OCI-LY7 (cell line): ENCODE measurements around the gene KNCN. TPM values are rescaled to one million over a fixed set of nuclear protein-coding genes. Genes with fewer than 3 reads are reported as not detected.

Experiments
- Bru-seq: library from RNA; stranded (reverse); fragments of 400-500 nt; gene quantifications from one replicate; lab custom pipeline; 2021; lab: Mats Ljungman, UMichigan
- BruChase-seq, 2 experiments: library from RNA; stranded (reverse); fragments of 400-500 nt; gene quantifications; one replicate each; lab custom pipeline; 2021; lab: Mats Ljungman, UMichigan
- BruUV-seq: library from RNA; stranded (reverse); fragments of 400-500 nt; replicated peaks from 2 replicates; lab custom pipeline; 2021; lab: Mats Ljungman, UMichigan
- CTCF ChIA-PET: fragments of 300-600 bp; sonication (Branson Sonifier 250); formaldehyde crosslinking; loops from one replicate; lab custom pipeline; 2022; ENCODE audit warnings: antibody characterized with exemption; ENCODE audit not compliant: unreplicated experiment; lab: Charles Lee
- POLR2A ChIA-PET: fragments of 300-600 bp; sonication (Branson Sonifier 250); formaldehyde crosslinking; loops from one replicate; lab custom pipeline; 2022; ENCODE audit warnings: antibody characterized with exemption; lab: Charles Lee
- DNase-seq: peaks from one replicate; pipeline ENCODE4 v3.0.0-alpha.2; 2015; ENCODE audit warnings: low spot score
- H2AFZ ChIP-seq: fragments of 200-600 bp; sonication (generic), shearing (Covaris generic); 2 replicates; pipeline ENCODE4 v1.6.1; 2014; ENCODE audit warnings: mild to moderate bottlenecking, antibody characterized with exemption, low read length, moderate library complexity
- H3K27ac ChIP-seq: fragments of 200-600 bp; sonication (generic); 2 replicates; pipeline ENCODE4 v1.5.1; 2014; ENCODE audit warnings: mixed run types, low read depth, mild to moderate bottlenecking, moderate library complexity, low read length, inconsistent platforms; ENCODE audit not compliant: poor library complexity, severe bottlenecking
- H3K36me3 ChIP-seq: fragments of 200-600 bp; sonication (generic); 2 replicates; pipeline ENCODE4 v1.6.1; 2014; ENCODE audit warnings: mild to moderate bottlenecking, antibody characterized with exemption, low read length, moderate library complexity, mixed read lengths; ENCODE audit not compliant: insufficient read depth
- H3K4me1 ChIP-seq: fragments of 200-600 bp; sonication (generic); 2 replicates; pipeline ENCODE4 v1.5.1; 2014; ENCODE audit warnings: mild to moderate bottlenecking, low read length; ENCODE audit not compliant: insufficient read depth, poor library complexity, severe bottlenecking
- H3K4me2 ChIP-seq: fragments of 200-600 bp; sonication (generic); 2 replicates; pipeline ENCODE4 v1.6.1; 2014; ENCODE audit warnings: mild to moderate bottlenecking, low read length
- H3K4me3 ChIP-seq: fragments of 200-600 bp; sonication (generic); 2 replicates; pipeline ENCODE4 v1.5.1; 2014; ENCODE audit warnings: mild to moderate bottlenecking, low read depth, low read length; ENCODE audit not compliant: poor library complexity, severe bottlenecking
- H3K79me2 ChIP-seq: fragments of 200-600 bp; sonication (generic); 2 replicates; pipeline ENCODE4 v1.6.1; 2016; ENCODE audit warnings: low read depth, mild to moderate bottlenecking, low read length, moderate library complexity, mixed read lengths; ENCODE audit not compliant: insufficient read depth
- H3K9me2 ChIP-seq: fragments of 200-600 bp; sonication (generic); 2 replicates; pipeline ENCODE4 v1.6.1; 2016; ENCODE audit warnings: mild to moderate bottlenecking, low read length, mixed read lengths; ENCODE audit not compliant: insufficient read depth
- H3K9me3 ChIP-seq: fragments of 200-600 bp; sonication (generic); 2 replicates; pipeline ENCODE4 v1.6.1; 2014; ENCODE audit warnings: mild to moderate bottlenecking, mixed run types, low read length, mixed read lengths
- H4K20me1 ChIP-seq: fragments of 200-600 bp; sonication (generic); 2 replicates; pipeline ENCODE4 v1.6.1; 2014; ENCODE audit warnings: mild to moderate bottlenecking, antibody characterized with exemption, low read length, moderate library complexity, mixed read lengths; ENCODE audit not compliant: insufficient read depth
- CTCF ChIP-seq: fragments of 200-600 bp; sonication (generic); conservative IDR thresholded peaks from 2 replicates; pipeline ENCODE4 v1.5.1; 2014; ENCODE audit warnings: mild to moderate bottlenecking, antibody characterized with exemption, low read length, moderate library complexity, mixed read lengths
- EZH2phosphoT487 ChIP-seq: fragments of 200-600 bp; sonication (generic); IDR thresholded peaks from 2 replicates; pipeline ENCODE4 v1.6.1; 2018; ENCODE audit warnings: low read depth, borderline replicate concordance, mild to moderate bottlenecking, mixed run types, antibody characterized with exemption, low read length, moderate library complexity, mixed read lengths
- intact Hi-C: fragments of 100-400 bp; cut with micrococcal nuclease; formaldehyde crosslinking; loops from one replicate; pipeline ENCODE4 v1.10.0; 2022; ENCODE audit not compliant: unreplicated experiment
- long read RNA-seq: library from polyadenylated mRNA; stranded (forward); transcript quantifications from one replicate; pipeline ENCODE4 v2.0.0, GENCODE V29; 2022
- total RNA-seq, 2 experiments: library from RNA; depleted of rRNA in 1 of 2; stranded (reverse); fragments of >200 nt in 1 of 2; shearing (Covaris generic) in 1 of 2; gene quantifications; 2 replicates each; pipeline ENCODE4 v1.2.3, GENCODE V29; 2014 to 2022

KNCN gene
- not detected in 2 replicates for total RNA-seq (2014; rRNA removed; shearing (Covaris generic))
- total RNA-seq (2022), result not detected in 2 replicates
- Bru-seq, nascent RNA, result percentile 14 among the genes with signal in this experiment
- BruChase-seq, experiment 1, labeled RNA remaining after a 6-hour chase, result not detected
- BruChase-seq, experiment 2, labeled RNA remaining after a 2-hour chase, result not detected
- long read RNA-seq, result 0 reads

- no TSS peak for BruUV-seq
- TF ChIP-seq EZH2phosphoT487, result no peak
- no peak for TF ChIP-seq CTCF
- Histone ChIP-seq H3K36me3 (no peaks in the 10 kb centered on the region), H3K9me3 (no peaks in the 10 kb centered on the region), H4K20me1 (no peaks in the 10 kb centered on the region), H3K4me3 (no peak within 1 kb of the TSS), H3K4me1 (no peaks in the 10 kb centered on the region), H3K4me2 (no peak within 1 kb of the TSS), H3K79me2 (no peaks in the 10 kb centered on the region), H3K27ac (no peak within 1 kb of the TSS), H2AFZ (no peak within 1 kb of the TSS), H3K9me2 (no peaks in the 10 kb centered on the region)
- POLR2A ChIA-PET, result no interaction called here
- DNase-seq, result no peak
- intact Hi-C loops, result loop anchor here (10.0 kb wide), 1 partner anchor 173 kb away; no protein-coding TSS in a partner anchor
- CTCF ChIA-PET, result no interaction called here
These were observed at the start of gene KNCN for GRCh38 chr1:46551597-46552095. Gene KNCN, minus strand, starts transcription at chr1:46551647. Its CDS starts 432 bp downstream, at chr1:46551215.

GRCh38 chr1:46599059-46599970, 47.9 kb upstream of the KNCN start:
- no peaks in the 10 kb centered on the region for H4K20me1 ChIP-seq
- H3K79me2 ChIP-seq, result no peaks in the 10 kb centered on the region
- ChIA-PET POLR2A (interaction anchor here (1.5 kb wide), 1 partner anchor 8 kb away, joined by 3 read pairs; no protein-coding TSS in a partner anchor), CTCF (no interaction called here)
- intact Hi-C loops, result no loop called here
- no TSS peak for BruUV-seq
- no peaks in the 10 kb centered on the region for H3K9me3 ChIP-seq
- no peak overlapping the region for H2AFZ ChIP-seq
- H3K27ac ChIP-seq, result no peak overlapping the region
- TF ChIP-seq CTCF, result no peak
- no peak for TF ChIP-seq EZH2phosphoT487
- H3K9me2 ChIP-seq, result no peaks in the 10 kb centered on the region
- no peak overlapping the region for H3K4me2 ChIP-seq
- no peak overlapping the region for H3K4me3 ChIP-seq
- DNase-seq, result no peak
- no peaks in the 10 kb centered on the region for H3K36me3 ChIP-seq
- peaks cover 7% of the 10 kb centered on the region for H3K4me1 ChIP-seq
